GM10847 (cell line): ENCODE data around the gene TOGARAM2.

Source experiments
- POLR2A ChIP-seq: IDR thresholded peaks from 2 replicates; pipeline ENCODE4 v1.6.1; 2011; ENCODE audit not compliant: insufficient read length; ENCODE audit errors: extremely low read depth

Gene TOGARAM2

GRCh38 chr2:29047083-29047845, 66.2 kb downstream of the TOGARAM2 start:
- TF ChIP-seq POLR2A: no peak

DNA sequence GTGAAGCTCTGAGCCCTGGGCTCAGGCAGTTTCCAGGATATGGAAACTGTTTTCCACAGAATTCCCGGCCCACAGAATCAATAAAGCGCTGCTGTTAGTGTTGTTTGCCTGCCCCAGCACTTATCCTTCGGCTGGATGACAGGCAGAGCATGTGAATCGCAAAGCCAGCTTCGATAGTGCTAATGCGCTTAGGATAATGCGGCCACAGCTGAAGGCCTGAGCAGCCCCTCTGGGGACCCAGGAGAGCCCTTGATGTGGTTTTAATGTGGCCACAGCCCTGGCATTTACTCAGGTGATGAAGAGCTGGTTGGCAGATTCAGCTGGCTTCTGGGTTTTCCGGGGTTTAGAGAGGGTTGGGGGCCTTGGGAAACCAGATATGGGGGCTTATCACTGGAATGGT, 69.5 kb downstream of the TOGARAM2 start:
- no peak for TF ChIP-seq POLR2A

DNA sequence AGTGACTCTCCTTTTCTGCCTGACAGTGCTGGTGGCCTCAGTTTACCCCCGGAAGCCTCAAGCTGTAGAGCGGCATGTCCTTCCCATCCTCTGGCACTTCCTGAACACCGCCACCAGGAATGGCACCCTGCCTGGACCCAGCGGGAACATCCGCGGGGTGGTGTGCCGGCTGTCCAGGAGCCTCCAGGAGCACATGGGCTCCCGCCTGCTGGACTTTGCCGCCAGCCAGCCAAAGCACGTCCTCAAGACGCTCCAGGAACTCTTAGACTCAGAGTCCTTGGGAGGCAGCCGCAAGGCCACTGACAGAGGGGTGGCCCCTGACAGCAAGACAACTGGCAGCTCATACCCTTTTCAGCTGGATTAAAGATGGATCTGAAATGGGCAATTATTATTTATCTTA, 70.6 kb downstream of the TOGARAM2 start:
- no peak for TF ChIP-seq POLR2A

DNA sequence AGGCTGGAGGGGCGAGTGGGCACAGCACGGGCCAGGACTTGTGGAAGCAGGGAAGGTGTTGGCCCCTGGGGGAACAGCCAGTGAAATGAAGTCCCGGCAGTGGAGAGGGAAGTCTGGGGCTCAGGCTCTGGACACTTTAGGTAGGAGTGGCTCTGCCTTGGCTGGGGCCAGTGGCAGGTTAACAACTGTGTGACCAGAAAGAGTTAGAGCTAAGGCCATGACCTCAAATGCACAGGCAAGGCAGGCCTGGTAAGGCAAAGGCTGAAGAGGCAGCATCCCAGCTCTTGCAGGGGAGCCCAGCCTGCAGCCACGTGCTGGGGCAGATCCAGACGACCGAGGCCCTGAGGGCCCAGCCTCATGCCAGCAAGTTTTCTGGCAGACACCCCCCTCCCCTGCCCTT, 71.7 kb downstream of the TOGARAM2 start:
- TF ChIP-seq POLR2A: no peak

DNA sequence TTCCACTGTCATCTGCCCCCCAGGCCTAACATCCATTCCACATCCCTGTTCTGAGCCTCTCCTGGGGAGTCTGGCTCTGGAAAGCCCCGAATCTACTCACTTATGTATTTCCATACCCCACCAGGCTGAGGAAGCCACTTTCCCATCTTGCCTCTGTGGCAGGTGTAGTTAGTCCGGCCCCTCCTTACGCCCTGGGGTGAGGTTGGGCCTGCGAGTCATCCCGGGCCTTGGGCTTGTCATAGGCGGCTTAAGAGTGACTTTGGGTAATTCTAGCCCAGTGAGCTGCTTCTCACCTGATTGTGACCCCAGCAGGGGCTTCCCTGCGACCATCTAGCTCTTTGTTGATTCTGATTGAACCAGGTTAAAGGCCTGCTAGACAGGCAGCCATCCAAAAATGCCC, 72.1 kb downstream of the TOGARAM2 start:
- TF ChIP-seq POLR2A: no peak

DNA sequence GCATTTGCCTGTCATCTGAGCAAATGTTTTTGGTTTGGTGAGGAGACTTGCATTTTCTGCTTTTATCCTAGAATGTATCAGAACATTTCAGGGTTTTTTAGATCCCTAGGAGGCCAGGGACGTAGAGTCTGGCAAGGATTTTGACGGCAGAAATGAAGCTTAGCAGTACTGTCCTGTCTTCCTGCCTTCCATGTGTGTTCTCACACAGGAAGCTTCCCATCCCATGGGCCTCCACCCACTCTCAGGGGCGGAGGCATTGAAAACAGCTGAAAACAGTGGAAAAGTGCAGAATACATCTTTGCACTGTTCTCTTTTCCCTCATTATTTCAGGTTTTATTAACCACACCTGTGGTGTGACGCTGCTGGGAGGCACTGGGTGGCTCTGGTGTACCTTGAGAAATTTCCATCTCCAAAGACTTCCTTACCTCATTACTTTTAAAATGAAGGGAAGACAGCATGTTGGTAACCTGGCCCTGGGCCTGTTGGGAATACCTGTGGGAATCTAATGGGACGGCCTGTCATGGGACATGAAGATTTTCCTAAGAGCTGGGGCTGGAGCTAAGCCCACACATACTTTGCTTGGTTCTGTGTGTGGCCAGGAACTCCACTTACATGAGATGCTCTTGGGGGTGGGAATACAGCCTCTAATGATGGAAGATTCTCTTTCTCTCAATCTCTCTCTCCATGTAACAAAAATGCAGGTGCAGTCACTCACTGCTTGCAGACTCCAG, 72.7 kb downstream of the TOGARAM2 start:
- no peak for TF ChIP-seq POLR2A

GRCh38 chr2:29054430-29054829, 73.3 kb downstream of the TOGARAM2 start:
- TF ChIP-seq POLR2A: no peak

DNA sequence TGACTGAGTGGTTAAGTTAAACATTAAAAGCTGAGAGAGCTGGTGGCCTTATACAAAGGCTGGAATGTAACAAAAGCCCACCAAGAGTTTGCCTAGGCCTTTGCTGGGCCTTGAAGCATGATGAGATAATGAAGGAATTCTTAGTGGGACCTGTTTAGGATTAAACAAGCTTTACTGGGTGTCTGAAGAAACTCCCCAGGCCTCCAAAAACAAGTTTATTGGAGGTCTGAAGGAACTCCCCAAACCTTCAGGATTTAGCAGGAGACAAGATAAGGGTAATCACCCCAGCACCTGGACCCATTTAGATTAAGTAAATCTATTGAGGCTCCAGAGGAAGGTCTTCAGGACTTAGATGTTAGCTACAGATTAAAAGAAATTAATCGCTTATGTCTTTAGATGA, 74.5 kb downstream of the TOGARAM2 start:
- TF ChIP-seq POLR2A: no peak

DNA sequence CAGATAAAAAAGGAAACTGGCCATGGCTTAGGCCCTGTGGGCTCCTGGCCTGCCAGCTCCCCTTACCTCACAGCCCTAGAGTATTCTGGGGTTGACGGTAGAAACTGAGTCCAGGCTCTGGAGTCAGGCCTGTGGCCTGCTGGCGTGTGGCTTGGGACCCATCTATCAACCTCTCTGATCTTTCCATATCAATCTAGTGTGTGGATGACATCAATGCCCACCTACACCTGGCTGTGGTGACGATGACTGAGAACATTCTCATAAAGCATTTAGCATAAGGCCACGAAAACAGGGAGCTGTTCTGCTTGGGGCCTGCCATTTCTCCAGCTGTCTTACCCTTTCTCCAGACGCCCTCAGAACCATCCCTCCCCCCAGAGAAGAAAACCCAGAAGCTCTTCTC, 75.4 kb downstream of the TOGARAM2 start:
- TF ChIP-seq POLR2A: no peak

DNA sequence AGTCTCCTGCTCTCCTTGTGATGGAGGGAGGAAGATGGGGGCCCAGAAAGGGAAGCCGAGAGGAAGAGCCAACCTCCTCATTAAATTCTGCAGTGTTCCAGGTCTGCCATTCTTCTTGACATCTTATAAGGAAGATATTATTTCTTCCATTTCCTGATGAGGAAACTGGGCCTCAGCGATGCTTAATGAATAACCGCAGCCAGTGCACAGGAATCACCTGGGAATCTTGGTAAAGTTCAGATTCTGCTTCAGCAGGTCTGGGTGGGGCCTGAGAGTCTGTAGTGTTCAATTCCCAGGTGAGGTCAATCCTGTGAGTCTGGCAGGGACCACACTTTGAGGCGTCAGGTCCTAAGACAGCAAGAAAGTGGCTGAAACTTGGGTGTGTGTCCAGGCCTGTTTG, 75.9 kb downstream of the TOGARAM2 start:
- no peak for TF ChIP-seq POLR2A

DNA sequence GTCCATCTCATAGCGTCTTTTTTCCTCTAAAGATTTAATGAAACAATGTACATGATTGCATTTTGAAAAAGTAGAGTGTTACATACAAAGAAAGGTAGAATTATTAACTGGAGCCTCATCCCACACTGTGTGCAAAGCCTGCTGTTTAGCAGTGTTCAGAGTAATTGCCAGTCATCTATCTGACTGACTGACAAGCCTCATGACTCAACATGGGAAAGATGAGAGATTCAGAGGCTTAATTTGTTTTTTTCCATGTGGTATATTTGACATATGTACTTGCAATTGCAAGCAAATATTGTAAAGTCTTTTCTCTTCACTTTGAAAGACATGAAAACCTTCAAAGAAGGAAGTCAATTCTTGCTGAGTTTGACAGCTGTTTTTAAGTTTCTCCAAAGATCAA, 78.5 kb downstream of the TOGARAM2 start:
- no peak for TF ChIP-seq POLR2A

DNA sequence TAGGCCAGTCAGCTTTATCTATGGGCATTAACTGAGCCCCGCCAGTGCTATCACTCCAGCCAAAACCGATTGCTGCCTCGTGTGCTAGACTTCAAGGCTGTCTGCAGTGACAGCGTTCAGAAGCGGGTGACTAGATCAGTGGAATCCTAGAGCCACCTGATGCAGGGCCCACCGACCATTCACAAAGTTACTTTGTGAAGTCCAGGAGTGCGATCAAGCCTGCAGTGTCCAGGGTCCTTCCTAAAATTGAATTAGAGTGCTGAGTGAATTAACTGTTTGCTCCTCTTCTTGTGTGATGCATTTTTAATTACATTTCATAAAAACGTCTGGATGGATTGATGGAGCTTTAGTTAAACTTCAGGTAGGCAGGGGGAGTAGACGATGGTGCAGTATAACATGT, 79.3 kb downstream of the TOGARAM2 start:
- no peak for TF ChIP-seq POLR2A

DNA sequence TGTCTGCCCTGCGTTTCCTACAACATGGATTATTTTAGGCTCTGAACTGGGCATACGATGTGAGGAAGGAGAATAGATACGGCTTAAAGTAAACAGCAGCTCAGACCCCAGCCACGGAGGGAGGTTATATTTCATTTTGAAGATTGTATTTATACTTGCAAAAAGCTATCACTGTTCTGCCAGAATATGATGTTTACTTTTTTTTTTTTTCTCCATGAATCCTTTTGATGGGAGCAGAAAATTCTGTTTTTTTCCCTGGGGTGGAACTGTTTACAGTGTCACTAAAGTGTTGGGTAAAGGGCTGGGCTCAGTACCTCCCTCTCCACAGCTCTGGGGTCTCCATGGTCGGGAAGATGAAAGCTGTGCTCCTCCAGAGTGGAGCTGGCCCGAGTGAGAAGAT, 80.1 kb downstream of the TOGARAM2 start:
- no peak for TF ChIP-seq POLR2A

DNA sequence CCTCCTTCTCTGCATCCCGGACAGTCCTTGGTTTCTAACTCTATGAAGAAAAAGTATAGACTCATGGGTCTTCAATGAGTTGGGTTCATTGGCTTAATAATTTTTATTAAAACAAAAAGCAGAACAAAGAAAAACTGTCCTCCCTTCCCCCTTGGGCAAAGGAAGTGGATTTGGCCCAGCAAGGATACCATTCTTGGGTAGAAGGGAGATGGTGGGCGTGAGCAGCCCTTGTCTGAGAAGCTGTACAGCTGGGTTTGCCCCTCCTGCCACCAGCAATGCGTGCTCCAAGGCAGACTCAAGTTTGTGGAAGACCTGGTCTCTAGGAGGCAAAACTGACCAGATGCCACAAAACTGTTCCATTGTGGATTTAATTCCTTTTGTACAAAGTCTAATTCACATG, 80.5 kb downstream of the TOGARAM2 start:
- no peak for TF ChIP-seq POLR2A

DNA sequence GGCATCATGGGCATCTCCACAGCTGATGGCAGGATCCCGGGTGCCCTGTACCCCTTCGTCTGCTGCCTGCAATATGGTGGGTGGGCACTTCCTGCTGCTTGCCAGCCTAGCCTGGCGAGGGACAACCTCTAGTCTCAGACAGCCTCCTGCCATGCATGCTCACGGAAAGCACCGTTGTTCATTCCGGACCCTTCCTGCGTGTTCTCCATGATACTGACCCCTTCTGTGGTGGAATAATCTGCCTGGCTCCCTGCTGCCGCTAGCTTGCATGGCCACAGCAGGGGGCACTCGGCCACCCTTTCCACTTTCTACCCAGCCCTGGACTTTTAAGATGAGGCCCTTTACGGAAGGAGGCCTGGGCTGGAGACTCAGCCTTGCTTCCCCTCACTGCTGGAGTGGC, 81.3 kb downstream of the TOGARAM2 start:
- TF ChIP-seq POLR2A: no peak

DNA sequence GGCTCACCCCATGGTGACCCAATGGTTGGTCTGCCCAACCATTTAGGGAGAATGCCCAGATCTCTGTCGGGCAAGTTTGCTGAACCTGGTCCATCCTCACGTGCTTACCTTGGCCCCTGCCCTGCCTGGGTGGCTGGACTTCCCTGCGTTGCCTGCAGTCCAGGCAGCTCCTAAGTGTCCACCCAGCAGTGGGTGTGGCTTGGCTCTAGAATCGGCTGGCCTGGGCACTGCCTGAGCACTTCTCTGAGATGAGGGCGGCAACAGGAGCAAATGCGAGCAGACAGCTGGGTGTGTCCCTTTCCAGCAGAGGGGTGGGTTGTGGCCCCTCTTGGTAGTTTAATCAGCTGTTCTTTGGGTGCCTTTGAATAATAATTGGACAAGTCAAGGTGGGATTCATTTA, 82.0 kb downstream of the TOGARAM2 start:
- TF ChIP-seq POLR2A: no peak
